DND-41 (cell line): ENCODE results near the gene YTHDC1.

Source experiments
- ATAC-seq: fragments of 200-7000 bp; cut with Tn5 transposase; 3 replicates; pipeline ENCODE4 v1.9.1; 2021; ENCODE audit warnings: low read depth; ENCODE audit not compliant: insufficient read depth
- DNase-seq: peaks from one replicate; pipeline ENCODE4 v3.0.0-alpha.2; 2020
- H2AFZ ChIP-seq: 2 replicates; pipeline ENCODE4 v1.6.0; 2012; ENCODE audit warnings: low read depth, low read length
- H3K27ac ChIP-seq: 2 replicates; pipeline ENCODE4 v1.5.1; 2012; ENCODE audit warnings: low read length, inconsistent platforms
- H3K27me3 ChIP-seq: fragments of 200-600 bp; sonication (generic); 2 replicates; pipeline ENCODE4 v1.6.0; 2012; ENCODE audit warnings: low read length, mild to moderate bottlenecking, inconsistent platforms; ENCODE audit not compliant: insufficient read depth, poor library complexity
- H3K36me3 ChIP-seq: 2 replicates; pipeline ENCODE4 v1.5.1; 2012; ENCODE audit warnings: low read length, inconsistent platforms; ENCODE audit not compliant: insufficient read depth
- H3K4me1 ChIP-seq: 2 replicates; pipeline ENCODE4 v1.5.1; 2012; ENCODE audit warnings: mild to moderate bottlenecking, low read length; ENCODE audit not compliant: insufficient read depth
- H3K4me2 ChIP-seq: 2 replicates; pipeline ENCODE4 v1.6.0; 2012; ENCODE audit warnings: mild to moderate bottlenecking, moderate library complexity, low read length, inconsistent platforms; ENCODE audit not compliant: insufficient read depth
- H3K4me3 ChIP-seq, 2 experiments: fragments of 200-600 bp in 1 of 2; shearing (Covaris generic) in 1 of 2; 2 replicates each; pipeline ENCODE4 v1.5.1; 2012 to 2016; ENCODE audit warnings: inconsistent platforms in 2 of 2, low read length in 2 of 2, mild to moderate bottlenecking in 2 of 2, low read depth in 1 of 2, moderate library complexity in 1 of 2
- H3K79me2 ChIP-seq: 2 replicates; pipeline ENCODE4 v1.6.0; 2012; ENCODE audit warnings: low read length, inconsistent platforms; ENCODE audit not compliant: insufficient read depth
- H3K9ac ChIP-seq: 2 replicates; pipeline ENCODE4 v1.6.0; 2012; ENCODE audit warnings: low read depth, mild to moderate bottlenecking, inconsistent platforms, low read length, moderate library complexity
- H3K9me3 ChIP-seq: 2 replicates; pipeline ENCODE4 v1.5.1; 2012; ENCODE audit warnings: low read length, moderate library complexity, mild to moderate bottlenecking, inconsistent platforms; ENCODE audit not compliant: insufficient read depth, severe bottlenecking
- H4K20me1 ChIP-seq: 2 replicates; pipeline ENCODE4 v1.6.0; 2012; ENCODE audit warnings: low read length; ENCODE audit not compliant: insufficient read depth
- EZH2 ChIP-seq: IDR thresholded peaks from 3 replicates; pipeline ENCODE4 v1.6.1; 2012; ENCODE audit warnings: borderline replicate concordance, low read depth, mild to moderate bottlenecking, moderate library complexity, low read length, inconsistent platforms; ENCODE audit not compliant: severe bottlenecking
- TF ChIP-seq, protein P1 (sequence below): IDR thresholded peaks from 2 replicates; pipeline ENCODE4 v1.5.1; 2012; ENCODE audit warnings: borderline replicate concordance, low read length, moderate library complexity, mild to moderate bottlenecking; ENCODE audit not compliant: poor library complexity, severe bottlenecking; ENCODE audit errors: extremely low read depth

Gene YTHDC1

DNA sequence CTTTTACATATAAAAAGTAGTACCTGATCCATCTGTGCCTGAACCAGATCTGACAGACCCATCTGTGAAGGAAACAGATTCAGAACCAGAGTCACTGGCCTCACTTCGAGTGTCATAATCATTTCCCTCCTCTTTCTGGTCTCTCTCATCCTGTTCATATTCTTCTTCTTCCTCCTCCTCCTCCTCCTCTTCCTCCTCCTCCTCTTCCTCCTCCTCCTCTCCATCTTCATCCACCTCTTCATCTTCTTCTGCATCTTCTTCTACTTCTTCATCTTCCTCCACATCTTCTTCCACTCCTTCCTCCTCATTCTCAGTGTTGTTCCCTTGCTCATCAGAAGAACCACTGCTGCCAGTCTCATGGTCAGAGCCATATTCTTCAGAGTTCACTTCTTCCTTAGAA, 12.9 kb downstream of the YTHDC1 start:
- Histone ChIP-seq H2AFZ (no peak overlapping the region), H3K27ac (no peak overlapping the region), H3K27me3 (no peaks in the 10 kb centered on the region), H3K9ac (no peak overlapping the region), H3K4me2 (no peak overlapping the region), H3K9me3 (no peaks in the 10 kb centered on the region), H3K79me2 (peaks cover 76% of the 10 kb centered on the region), H3K4me3 (no peak overlapping the region), H3K4me1 (0 out of 2 replicates have a peak, but pooled peaks cover under 1% of the 10 kb centered on the region), H4K20me1 (peaks cover 55% of the 10 kb centered on the region), H3K36me3 (peaks cover 66% of the 10 kb centered on the region)
- no peak for TF ChIP-seq EZH2
- TF ChIP-seq, protein P1, sequence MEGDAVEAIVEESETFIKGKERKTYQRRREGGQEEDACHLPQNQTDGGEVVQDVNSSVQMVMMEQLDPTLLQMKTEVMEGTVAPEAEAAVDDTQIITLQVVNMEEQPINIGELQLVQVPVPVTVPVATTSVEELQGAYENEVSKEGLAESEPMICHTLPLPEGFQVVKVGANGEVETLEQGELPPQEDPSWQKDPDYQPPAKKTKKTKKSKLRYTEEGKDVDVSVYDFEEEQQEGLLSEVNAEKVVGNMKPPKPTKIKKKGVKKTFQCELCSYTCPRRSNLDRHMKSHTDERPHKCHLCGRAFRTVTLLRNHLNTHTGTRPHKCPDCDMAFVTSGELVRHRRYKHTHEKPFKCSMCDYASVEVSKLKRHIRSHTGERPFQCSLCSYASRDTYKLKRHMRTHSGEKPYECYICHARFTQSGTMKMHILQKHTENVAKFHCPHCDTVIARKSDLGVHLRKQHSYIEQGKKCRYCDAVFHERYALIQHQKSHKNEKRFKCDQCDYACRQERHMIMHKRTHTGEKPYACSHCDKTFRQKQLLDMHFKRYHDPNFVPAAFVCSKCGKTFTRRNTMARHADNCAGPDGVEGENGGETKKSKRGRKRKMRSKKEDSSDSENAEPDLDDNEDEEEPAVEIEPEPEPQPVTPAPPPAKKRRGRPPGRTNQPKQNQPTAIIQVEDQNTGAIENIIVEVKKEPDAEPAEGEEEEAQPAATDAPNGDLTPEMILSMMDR = no peak
- DNase-seq (no peak), ATAC-seq (no peak)

DNA sequence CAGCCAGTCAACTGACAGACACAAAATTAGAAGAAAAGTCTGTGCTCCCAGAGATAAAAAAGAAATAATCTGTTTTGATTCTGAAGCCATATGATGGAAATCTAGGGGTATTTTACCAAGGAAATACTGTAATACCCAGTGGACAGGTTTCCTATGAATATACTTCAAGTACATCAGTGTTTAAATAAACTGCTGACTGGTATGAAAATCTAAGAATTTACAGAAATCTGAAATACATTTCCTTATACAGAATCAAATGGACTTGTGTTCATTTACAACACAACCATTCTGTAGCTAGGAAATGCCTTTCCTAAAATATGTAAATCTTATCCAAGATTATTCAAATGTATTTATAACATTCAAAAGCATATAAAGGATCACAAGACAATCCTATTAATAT, 13.4 kb downstream of the YTHDC1 start:
- ATAC-seq = no peak
- H3K27me3 ChIP-seq = no peaks in the 10 kb centered on the region
- no peak for TF ChIP-seq EZH2
- TF ChIP-seq, protein P1 = no peak
- H3K36me3 ChIP-seq = peaks cover 70% of the 10 kb centered on the region
- H3K4me3 ChIP-seq = no peak overlapping the region
- no peak overlapping the region for H3K9ac ChIP-seq
- H3K4me2 ChIP-seq = no peak overlapping the region
- H3K9me3 ChIP-seq = no peaks in the 10 kb centered on the region
- H3K27ac ChIP-seq = no peak overlapping the region
- H2AFZ ChIP-seq = no peak overlapping the region
- no peaks in the 10 kb centered on the region for H3K4me1 ChIP-seq
- DNase-seq = no peak
- H4K20me1 ChIP-seq = peaks cover 50% of the 10 kb centered on the region
- H3K79me2 ChIP-seq = peaks cover 72% of the 10 kb centered on the region

DNA sequence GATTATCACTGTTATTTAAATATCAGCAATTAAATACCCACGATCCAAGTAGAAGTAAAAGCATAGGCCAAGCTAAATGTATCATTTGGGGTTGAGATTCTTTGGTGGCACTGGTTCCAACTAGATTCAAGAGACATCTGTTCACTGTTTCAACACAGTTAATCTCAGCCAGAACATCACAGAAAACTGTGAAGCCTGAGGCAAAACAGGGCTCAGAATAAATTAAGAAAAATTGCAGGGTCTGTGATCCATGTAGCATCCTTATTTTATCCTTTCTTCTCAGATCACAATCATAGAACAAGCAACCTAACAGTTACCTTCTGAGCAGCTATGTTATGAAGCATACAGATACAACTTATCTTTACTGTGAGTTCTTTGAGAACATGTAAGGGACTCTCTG, 23.7 kb downstream of the YTHDC1 start:
- no peak overlapping the region for H3K4me3 ChIP-seq
- H3K27ac ChIP-seq = no peak overlapping the region
- peaks cover 94% of the 10 kb centered on the region for H3K36me3 ChIP-seq
- DNase-seq (no peak), ATAC-seq (no peak)
- no peak overlapping the region for H3K4me2 ChIP-seq
- H2AFZ ChIP-seq = no peak overlapping the region
- no peaks in the 10 kb centered on the region for H3K27me3 ChIP-seq
- no peak overlapping the region for H3K9ac ChIP-seq
- peaks cover 2% of the 10 kb centered on the region; the same call in 1 of the 2 replicates for H3K79me2 ChIP-seq
- H3K9me3 ChIP-seq = no peaks in the 10 kb centered on the region
- 0 out of 2 replicates have a peak, but pooled peaks cover 10% of the 10 kb centered on the region for H4K20me1 ChIP-seq
- no peaks in the 10 kb centered on the region for H3K4me1 ChIP-seq
- TF ChIP-seq, protein P1 = no peak
- TF ChIP-seq EZH2 = no peak
